Glomerular endothelial cell (primary cell): ENCODE results near the gene PPL. TPM values are rescaled to one million over a fixed set of nuclear protein-coding genes. Genes with fewer than 3 reads are reported as not detected.

ENCODE experiments used
- DNase-seq: peaks from one replicate; pipeline ENCODE4 v3.0.0-alpha.2; 2011; ENCODE audit warnings: low read depth, low spot score; ENCODE audit errors: extremely low read depth
- total RNA-seq: library from RNA; depleted of rRNA; stranded (reverse); fragments of >200 nt; gene quantifications from 2 replicates; pipeline ENCODE4 v1.2.3, GENCODE V29; 2015

Gene PPL
- total RNA-seq, 1 donor from 2014 or later = 0.18 TPM

GRCh38 chr16:4839942-4840341, 97.0 kb downstream of the PPL start:
- DNase-seq = no peak

DNA sequence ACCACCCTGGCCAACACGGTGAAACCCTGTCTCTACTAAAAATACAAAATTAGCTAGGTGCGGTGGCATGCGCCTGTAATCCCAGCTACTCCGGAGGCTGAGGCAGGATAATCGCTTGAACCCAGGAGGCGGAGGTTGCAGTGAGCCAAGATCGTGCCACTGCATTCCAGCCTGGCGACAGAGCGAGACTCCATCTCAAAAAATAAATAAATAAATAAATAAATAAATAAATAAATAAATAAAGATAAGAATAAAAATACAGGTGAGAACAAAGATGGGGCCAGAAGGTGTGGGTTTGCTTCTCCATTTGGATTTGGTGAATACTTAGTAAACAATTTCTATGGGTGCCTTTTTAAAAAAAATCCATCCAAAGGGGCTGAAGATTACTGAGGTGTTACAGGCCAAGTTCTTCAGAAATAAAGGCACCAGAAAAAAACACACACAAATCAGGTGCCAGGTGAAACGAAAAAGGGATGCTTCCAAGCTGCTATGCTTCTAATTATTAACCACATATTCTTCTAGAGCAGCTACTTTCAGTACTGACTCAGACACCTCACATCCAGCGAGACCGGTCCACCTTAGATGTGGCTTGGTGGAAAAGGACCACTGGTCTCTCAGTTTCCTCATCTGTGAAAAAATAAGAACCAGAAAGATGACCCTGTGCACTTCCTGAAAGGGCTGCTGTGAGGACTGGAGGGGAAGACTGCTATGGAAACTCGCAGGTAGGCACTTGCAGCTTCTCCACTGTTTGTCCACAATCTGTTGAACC, 99.0 kb downstream of the PPL start:
- no peak for DNase-seq

- no peak for DNase-seq
Observed at GRCh38 chr16:4836727-4837126, 100.2 kb downstream of the PPL start.

DNA sequence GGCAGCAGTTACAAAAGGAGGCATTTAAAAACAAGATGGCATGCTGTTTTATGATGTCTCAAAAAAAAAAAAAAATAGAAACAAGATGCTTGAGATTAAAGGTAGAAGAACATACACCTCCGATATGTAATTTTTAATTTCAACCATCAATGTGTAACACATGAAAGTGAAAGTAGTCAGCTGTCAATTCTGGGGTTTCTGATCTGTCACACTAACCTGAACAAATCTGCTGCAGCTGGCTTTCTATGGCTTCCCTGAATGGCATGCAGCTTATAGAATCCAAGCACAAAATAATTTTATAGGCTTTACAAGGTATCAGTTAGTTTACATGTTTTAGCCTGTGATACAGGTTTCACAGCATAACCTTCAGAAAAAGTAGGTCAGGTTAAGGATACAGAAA, 103.4 kb downstream of the PPL start:
- no peak for DNase-seq

DNA sequence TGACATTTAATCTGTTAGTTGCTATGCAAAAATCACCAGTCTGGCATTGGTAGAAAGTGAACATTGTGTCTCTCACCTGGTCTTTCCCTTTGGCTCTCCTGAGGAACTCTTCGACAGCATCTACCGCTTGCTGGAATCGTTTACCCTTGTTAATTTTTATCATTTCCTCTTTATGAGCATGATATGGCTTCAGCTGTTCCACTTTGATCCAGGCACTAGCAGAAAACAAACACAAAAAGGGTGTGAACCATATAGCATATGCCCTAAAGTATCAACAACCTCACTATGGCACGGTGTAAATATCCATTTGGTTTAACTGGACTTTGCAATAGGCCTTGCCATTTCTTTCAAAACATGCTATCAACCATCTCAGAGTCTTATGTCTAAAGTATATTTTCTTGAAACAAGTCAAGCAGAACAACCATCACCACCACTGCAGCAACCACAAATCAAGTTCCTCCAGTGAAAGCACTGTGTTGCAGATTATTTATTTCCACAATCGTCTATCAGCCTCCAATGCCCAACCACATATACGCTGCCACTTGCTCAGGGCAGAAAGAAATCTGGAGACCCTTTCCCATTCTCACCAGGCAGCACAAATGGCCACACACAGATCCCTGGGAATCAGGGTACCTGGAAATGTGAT, 104.1 kb downstream of the PPL start:
- DNase-seq = no peak

Other genes with a start within 250 kb of the PPL start
- 32.9 and 36.5 TPM in 2 replicates for gene NUDT16L1, start 243.6 kb downstream of the PPL start, total RNA-seq
- gene ANKS3, start 202.9 kb downstream of the PPL start, total RNA-seq = 15.5 and 16.6 TPM in 2 replicates
- 0.68 and 1.8 TPM in 2 replicates for gene DNAAF8, start 202.6 kb downstream of the PPL start, total RNA-seq
- 8.7 and 11.3 TPM in 2 replicates for gene ZNF500, start 170.0 kb downstream of the PPL start, total RNA-seq
- gene SEPTIN12, start 148.8 kb downstream of the PPL start, total RNA-seq = not detected in 2 replicates
- gene SMIM22, start 141.8 kb downstream of the PPL start, total RNA-seq = not detected in 2 replicates
- 22.4 and 31.1 TPM in 2 replicates for gene ROGDI, start 134.5 kb downstream of the PPL start, total RNA-seq
- gene GLYR1, start 89.9 kb downstream of the PPL start, total RNA-seq = 50.8 and 57.7 TPM in 2 replicates
- gene UBN1, start 89.7 kb downstream of the PPL start, total RNA-seq = 41.1 and 50.1 TPM in 2 replicates
- not detected in 2 replicates for gene SEC14L5, start 21.2 kb upstream of the PPL start, total RNA-seq
- gene NAGPA, start 96.8 kb upstream of the PPL start, total RNA-seq = 56.3 and 73.7 TPM in 2 replicates
- 0.35 TPM in 1 of 2 replicates, not detected in the other for gene C16orf89, start 128.8 kb upstream of the PPL start, total RNA-seq
- gene ALG1, start 134.7 kb upstream of the PPL start, total RNA-seq = 26.4 and 27.7 TPM in 2 replicates
- 8.9 and 9.6 TPM in 2 replicates for gene EEF2KMT, start 160.6 kb upstream of the PPL start, total RNA-seq